Activated naive CD4-positive, alpha-beta T cell treated with Interleukin-2 at 50 U/mL for 16 hours (primary cell): ENCODE data around the gene PKIB.
"Not testable (repeated sequence)": the region's sequence is repeated elsewhere in the genome, so short reads cannot be mapped to it uniquely, and the experiment has no call there.

Experiments used
- DNase-seq: peaks from one replicate; pipeline ENCODE4 v3.0.0-alpha.2; 2020

Gene PKIB

DNA sequence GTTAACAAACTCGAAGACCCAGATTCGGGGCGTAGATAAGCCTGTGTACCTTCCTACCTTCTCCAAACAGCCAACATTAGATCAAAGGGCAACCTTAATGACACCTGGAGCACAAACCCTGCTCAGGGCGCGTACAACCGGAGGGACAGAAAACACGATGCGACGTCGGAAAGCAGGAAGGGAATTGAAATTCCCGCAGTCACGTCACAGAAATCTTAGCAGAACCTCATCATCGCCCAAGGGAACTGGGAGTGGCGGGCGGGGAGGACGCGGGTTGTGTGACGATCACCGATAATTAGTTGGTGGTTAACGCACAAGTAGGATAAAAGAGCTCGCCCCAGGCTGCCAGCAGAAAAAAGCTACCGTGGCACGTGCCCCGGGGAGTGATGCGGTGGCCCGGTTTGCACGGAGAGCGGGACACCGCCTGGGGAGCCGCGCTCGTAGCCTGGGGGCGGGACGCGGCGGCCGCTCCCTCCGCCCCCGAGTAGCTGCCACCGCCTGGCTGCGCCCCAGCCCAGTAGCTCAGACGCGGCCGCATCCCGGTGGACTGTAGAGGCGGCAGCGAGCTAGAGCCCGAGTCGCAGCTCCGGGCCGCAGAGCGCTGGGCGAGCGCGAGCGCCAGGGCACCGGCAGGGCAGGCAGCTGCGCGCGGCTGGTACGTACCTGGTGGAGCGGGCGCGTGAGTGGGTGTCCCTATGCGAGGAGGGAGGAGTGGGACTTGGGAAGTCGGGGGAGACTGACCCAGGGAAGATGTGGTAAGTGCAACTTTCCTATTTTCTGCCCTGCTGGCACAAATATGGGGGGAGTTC is at the start of gene PKIB:
Gene PKIB, plus strand, starts transcription at position 525 of the 809 bp plus-strand sequence. CDS start 107,390 bp downstream, outside the sequence.
- DNase-seq, result peak; percentile 35

- DNase-seq, result no peak
These were observed 46.7 kb upstream of the PKIB start for GRCh38 chr6:122563364-122564052.

DNA sequence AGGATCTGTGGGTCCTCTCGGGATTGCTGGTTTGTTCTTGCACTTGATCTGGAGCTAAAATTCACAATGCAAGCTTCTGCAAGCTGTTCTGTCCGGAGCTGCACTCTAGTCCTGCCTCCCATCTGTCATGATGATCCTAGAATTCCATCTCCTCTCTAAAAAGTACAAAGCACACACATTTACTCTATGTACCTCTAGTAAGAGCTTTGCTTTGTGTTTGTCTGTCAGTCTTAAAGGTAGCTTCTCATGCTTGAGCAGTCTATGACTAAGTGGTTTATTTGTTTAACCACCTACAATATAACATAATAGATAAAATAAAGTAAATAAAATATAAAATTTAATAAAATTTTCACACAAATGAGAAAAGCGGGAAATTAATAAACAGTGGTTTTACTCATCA is 46.0 kb upstream of the PKIB start:
- no peak for DNase-seq

- DNase-seq, result no peak
These were observed 44.5 kb upstream of the PKIB start for GRCh38 chr6:122565708-122566107.

DNA sequence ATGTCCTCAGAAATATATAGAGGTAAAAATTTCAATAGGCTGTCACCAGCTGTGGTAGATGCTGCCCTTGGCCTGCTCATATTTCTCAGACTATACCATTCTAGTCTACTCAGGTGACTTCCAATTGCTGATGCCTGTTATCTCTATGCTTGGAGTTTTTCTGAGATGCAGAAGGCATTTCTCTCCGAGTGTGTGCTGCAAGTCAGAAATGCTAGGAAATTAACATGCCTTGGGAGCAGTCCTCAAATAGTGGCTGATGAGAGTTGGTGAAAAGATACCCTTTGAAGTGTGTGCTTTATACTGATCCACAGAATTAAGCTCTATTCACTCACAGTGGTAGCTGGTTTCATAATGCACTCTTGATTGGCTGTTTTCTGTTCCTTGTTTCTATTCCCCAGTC is 43.2 kb upstream of the PKIB start:
- no peak for DNase-seq

- no peak for DNase-seq
These were observed 41.9 kb upstream of the PKIB start for GRCh38 chr6:122568350-122568749.

DNA sequence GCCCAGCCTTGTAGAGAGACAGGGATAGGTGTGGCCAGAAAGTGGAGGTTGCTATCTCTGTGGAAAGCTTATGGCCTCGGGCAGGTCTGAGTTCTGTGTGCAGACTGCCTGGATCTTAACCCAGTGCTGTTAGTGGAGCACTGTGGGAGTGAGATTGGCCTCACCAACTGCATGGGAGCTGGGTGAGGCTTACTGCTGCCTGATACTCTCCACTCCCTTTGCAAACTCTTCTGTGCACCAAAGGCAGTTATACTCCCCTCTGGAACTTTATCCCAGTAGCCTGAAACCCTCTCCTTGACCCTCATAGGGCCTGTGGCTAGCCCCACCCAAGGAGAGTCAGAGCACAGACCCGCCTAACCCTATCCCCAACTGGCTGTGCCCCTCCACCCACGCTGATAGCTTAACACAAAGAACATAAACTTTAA is 41.4 kb upstream of the PKIB start:
- DNase-seq, result no peak

- DNase-seq, result no peak
These were observed 40.9 kb upstream of the PKIB start for GRCh38 chr6:122569230-122569771.

DNA sequence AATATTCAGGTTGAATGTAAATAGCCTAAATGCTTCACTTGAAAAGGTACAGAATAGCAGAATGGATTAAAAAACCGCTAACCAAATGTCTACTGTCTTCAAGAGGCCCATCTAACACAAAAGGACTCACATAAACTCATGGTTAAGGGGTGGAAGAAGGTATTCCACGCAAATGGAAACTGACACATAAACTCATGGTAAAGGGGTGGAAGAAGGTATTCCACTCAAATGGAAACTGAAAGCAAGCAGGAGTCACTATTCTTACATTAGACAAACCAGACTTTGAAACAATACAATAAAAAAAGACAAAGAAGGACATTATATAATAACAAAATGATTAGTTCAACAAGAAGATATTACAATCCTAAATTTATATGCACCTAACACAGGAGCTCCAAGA is 38.3 kb upstream of the PKIB start:
- DNase-seq, result no peak

GRCh38 chr6:122576888-122577287 is 33.3 kb upstream of the PKIB start:
- DNase-seq, result no peak

- DNase-seq, result no peak
These were observed 31.2 kb upstream of the PKIB start for GRCh38 chr6:122578961-122579360.

DNA sequence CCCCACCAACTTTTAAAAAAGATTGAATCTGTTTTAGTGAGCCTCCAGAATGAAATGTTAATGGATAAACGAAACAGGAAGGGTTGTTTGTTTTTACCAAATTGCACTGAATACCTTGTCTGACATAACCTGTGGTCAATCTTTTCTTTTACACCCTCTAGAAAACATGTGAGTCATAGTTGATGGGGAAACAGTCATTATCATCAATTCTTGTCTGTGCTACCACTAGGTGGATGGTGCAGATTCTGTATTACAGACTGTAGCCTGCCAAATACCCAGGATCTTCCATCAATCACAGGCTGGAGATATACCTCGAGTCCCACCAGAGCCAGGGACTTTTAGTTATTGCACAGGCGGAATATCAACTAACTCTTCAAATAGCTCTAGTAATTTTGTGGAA is 29.5 kb upstream of the PKIB start:
- no peak for DNase-seq

GRCh38 chr6:122589115-122589514 is 21.1 kb upstream of the PKIB start:
- DNase-seq, result no peak

- DNase-seq, result not testable (repeated sequence)
These were observed 11.9 kb upstream of the PKIB start for GRCh38 chr6:122598295-122598694.

DNA sequence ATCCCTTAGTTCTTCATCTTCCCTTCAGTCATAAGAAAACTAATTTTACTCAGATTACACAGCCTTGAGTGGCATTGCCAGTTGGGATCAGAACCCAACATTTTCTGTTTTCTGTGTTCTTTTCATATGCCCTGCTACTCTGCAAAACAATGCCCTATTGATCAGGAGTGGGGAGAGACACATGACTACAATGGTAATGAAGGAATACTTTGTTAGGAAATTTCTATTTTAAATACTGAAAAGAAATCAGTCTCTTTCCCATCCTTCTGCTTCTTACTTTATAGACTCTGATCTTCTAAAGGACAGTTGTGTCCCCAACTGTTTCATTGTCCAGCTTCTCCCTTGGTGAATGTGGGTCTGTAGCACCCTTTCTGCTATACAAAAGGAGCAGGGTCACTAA is 5.5 kb upstream of the PKIB start:
- no peak for DNase-seq

- no peak for DNase-seq
These were observed 668 bp downstream of the PKIB start for GRCh38 chr6:122610690-122611455.

- DNase-seq, result no peak
These were observed 2.6 kb downstream of the PKIB start for GRCh38 chr6:122612838-122613237.

- DNase-seq, result no peak
These were observed 4.1 kb downstream of the PKIB start for GRCh38 chr6:122614303-122614702.

DNA sequence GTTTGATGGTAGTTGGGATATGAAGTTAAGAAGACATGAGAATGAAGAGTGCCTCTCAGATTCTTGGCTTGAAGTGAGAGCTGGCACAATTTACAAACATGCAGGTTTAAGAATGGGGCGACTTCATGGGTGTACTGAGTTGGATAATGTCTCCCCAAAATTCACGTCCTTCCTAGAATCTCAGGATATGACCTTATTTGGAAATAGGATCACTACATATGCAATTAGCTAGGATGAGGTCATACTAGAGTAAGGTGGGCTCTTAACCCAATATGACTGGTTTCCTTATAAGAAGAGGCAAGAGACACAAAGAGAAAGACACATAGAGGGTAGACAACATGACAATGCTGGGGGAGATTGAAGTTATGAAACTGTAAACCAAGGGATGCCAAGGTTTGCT is 5.2 kb downstream of the PKIB start:
- no peak for DNase-seq

DNA sequence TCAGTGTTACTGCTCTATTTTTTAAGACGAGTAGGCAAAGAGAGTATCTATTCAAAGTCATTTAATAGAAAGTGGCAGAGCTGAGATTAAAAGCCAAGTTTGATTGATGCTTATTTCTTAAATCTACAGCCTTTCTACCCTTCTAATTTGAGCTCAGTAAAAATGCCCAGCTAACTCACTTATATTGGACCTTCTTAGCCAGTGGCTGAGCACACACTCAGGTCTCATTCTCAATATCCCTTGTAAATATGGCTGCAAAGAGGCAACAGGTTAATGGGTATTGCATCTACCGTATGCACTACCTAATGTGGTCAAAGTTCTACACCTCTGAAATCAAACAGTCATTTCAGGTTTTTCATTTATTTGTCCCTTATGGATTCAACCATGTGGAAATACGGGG is 6.7 kb downstream of the PKIB start:
- no peak for DNase-seq

DNA sequence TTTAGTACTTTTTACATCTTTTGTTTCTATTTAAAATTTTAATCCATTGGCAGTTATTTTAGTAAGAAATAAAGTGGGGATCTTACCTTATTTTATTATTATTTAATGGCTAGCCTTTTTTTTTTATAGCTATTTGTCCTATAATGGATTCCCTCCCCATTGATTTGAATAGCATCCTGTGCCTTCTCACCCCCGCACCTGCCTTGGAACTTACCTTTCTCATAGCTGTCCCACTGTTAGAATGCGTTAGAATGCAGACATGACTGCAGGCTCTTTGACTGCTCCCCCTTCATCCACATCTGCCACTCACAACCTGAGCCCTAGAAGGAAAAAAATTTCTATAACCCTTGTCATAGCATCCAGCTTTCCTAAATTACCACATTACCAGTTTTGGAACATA is 9.1 kb downstream of the PKIB start:
- no peak for DNase-seq

DNA sequence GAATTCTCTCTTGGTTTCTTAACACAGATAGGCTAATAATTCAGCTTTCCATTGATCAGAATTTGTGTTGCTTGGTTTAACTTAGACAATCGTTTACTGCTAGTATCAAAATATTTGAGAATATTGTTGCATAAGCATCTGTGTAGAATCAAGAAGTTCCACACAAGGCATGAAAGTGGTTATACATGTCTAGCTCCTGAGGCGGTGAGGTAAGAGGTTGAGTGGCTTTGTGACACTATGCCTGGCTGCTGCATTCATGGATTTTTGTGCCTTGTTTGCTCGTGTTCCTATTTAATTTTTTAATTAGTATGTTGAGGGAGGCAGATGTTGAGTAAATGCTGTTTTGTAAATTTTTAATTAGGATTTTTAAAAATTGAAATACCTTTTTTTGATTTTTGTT is 10.2 kb downstream of the PKIB start:
- no peak for DNase-seq

DNA sequence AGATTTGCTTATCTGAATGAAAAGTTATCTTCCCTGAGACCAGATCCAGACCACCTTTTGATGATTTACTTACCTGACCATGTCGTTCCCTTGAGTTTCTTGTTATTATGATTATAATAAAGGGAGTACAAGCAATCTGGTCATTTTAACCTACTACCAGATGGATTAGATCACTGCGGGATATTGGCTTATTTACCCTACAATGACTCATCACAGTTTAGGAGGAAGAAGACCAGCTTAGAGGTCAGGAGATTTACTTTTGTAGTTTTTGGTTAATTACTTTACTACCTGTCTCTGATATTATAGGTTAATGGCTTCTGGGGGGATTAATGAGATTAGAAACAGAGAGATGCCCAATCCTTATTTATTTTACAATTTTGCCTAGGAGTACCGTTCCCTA is 10.7 kb downstream of the PKIB start:
- DNase-seq, result no peak
